ENCODE results near the gene P2RX4. TPM values are rescaled to one million over a fixed set of nuclear protein-coding genes. Genes with fewer than 3 reads are reported as not detected.

The P2RX4 gene
- total and polyA plus RNA-seq, 9 of the 15 experiments (the other 6 are each of a cell fraction or from before 2014, with no cell fraction given) = 6.6 to 21.5 (median 11.7) TPM

DNA sequence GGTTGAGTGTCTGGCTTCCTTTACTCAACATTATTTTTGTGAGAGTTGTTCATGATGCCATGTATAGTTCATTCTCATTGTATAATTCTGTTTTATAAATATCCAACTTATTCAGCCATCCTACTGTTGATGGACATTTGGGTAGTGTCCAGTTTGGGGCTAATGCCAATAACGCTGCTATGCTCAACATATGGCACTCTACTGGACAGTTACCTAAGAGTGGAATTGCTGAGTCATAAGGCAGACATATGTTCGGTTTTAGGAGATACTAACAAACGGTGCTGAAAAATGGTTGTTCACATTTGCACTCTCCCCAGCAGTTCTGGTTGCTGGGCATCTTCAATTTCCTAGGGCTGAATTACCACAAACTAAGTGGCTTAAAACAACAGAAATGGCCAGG is 28.7 kb upstream of the P2RX4 start (continued):
- TF ChIP-seq, protein P1, sequence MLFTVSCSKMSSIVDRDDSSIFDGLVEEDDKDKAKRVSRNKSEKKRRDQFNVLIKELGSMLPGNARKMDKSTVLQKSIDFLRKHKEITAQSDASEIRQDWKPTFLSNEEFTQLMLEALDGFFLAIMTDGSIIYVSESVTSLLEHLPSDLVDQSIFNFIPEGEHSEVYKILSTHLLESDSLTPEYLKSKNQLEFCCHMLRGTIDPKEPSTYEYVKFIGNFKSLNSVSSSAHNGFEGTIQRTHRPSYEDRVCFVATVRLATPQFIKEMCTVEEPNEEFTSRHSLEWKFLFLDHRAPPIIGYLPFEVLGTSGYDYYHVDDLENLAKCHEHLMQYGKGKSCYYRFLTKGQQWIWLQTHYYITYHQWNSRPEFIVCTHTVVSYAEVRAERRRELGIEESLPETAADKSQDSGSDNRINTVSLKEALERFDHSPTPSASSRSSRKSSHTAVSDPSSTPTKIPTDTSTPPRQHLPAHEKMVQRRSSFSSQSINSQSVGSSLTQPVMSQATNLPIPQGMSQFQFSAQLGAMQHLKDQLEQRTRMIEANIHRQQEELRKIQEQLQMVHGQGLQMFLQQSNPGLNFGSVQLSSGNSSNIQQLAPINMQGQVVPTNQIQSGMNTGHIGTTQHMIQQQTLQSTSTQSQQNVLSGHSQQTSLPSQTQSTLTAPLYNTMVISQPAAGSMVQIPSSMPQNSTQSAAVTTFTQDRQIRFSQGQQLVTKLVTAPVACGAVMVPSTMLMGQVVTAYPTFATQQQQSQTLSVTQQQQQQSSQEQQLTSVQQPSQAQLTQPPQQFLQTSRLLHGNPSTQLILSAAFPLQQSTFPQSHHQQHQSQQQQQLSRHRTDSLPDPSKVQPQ (CRISPR knock-in tag; IDR thresholded peaks at IDR 0.05; ENCODE audit: borderline replicate concordance) = no peak
- TF ChIP-seq KHSRP (IDR thresholded peaks at IDR 0.05) (no peak), NCOR1 (IDR thresholded peaks at IDR 0.05) (0 out of 2 replicates have a peak, but pooled peaks have one; percentile 6), ZNF133 (CRISPR knock-in tag; IDR thresholded peaks at IDR 0.05) (no peak), ZNF561 (CRISPR knock-in tag; conservative IDR thresholded peaks at IDR 0.05) (no peak), PRPF4 (IDR thresholded peaks at IDR 0.05; ENCODE audit: insufficient read depth, low read depth, low read length, poor library complexity, severe bottlenecking) (no peak), FOXJ3 (CRISPR knock-in tag; IDR thresholded peaks at IDR 0.05) (no peak), SETDB1 (IDR thresholded peaks at IDR 0.05; ENCODE audit: low read length) (no peak), NFE2L1 (tag; IDR thresholded peaks at IDR 0.05; ENCODE audit: borderline replicate concordance, low read depth) (peak; percentile 88), MAFG (tag; conservative IDR thresholded peaks at IDR 0.05) (peak; percentile 96), HIVEP1 (CRISPR knock-in tag; IDR thresholded peaks at IDR 0.05) (no peak), ZFPM2 (CRISPR knock-in tag; IDR thresholded peaks at IDR 0.05) (no peak), RBM25 (IDR thresholded peaks at IDR 0.05; ENCODE audit: low read depth, low read length, severe bottlenecking) (no peak), ARID1B (IDR thresholded peaks at IDR 0.05) (peak; percentile 51), ZNF282 (CRISPR knock-in tag; IDR thresholded peaks at IDR 0.05) (no peak), SPI1 (IDR thresholded peaks at IDR 0.05; ENCODE audit: borderline replicate concordance, low read depth, low read length) (no peak), PML (IDR thresholded peaks at IDR 0.05; ENCODE audit: low read length) (no peak), TSC22D4 (tag; IDR thresholded peaks at IDR 0.05) (no peak), RBM22 (IDR thresholded peaks at IDR 0.05; ENCODE audit: low read depth, low read length, poor library complexity, severe bottlenecking) (no peak), ZNF668 (CRISPR knock-in tag; IDR thresholded peaks at IDR 0.05) (no peak), CHCHD3 (CRISPR knock-in tag; IDR thresholded peaks at IDR 0.05) (no peak), U2AF2 (optimal IDR thresholded peaks at IDR 0.05; ENCODE audit: low read depth, low read length) (no peak)
- TF ChIP-seq, protein P2, sequence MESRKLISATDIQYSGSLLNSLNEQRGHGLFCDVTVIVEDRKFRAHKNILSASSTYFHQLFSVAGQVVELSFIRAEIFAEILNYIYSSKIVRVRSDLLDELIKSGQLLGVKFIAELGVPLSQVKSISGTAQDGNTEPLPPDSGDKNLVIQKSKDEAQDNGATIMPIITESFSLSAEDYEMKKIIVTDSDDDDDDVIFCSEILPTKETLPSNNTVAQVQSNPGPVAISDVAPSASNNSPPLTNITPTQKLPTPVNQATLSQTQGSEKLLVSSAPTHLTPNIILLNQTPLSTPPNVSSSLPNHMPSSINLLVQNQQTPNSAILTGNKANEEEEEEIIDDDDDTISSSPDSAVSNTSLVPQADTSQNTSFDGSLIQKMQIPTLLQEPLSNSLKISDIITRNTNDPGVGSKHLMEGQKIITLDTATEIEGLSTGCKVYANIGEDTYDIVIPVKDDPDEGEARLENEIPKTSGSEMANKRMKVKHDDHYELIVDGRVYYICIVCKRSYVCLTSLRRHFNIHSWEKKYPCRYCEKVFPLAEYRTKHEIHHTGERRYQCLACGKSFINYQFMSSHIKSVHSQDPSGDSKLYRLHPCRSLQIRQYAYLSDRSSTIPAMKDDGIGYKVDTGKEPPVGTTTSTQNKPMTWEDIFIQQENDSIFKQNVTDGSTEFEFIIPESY (CRISPR knock-in tag; IDR thresholded peaks at IDR 0.05) = peak; percentile 86
- TF ChIP-seq, protein P3, sequence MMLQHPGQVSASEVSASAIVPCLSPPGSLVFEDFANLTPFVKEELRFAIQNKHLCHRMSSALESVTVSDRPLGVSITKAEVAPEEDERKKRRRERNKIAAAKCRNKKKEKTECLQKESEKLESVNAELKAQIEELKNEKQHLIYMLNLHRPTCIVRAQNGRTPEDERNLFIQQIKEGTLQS (IDR thresholded peaks at IDR 0.05) = no peak
- TF ChIP-seq, protein P3 (CRISPR knock-in tag; conservative IDR thresholded peaks at IDR 0.05) = no peak
- TF ChIP-seq, protein P4, sequence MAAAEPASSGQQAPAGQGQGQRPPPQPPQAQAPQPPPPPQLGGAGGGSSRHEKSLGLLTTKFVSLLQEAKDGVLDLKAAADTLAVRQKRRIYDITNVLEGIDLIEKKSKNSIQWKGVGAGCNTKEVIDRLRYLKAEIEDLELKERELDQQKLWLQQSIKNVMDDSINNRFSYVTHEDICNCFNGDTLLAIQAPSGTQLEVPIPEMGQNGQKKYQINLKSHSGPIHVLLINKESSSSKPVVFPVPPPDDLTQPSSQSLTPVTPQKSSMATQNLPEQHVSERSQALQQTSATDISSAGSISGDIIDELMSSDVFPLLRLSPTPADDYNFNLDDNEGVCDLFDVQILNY (CRISPR knock-in tag; IDR thresholded peaks at IDR 0.05) = no peak
